ENCODE results near the gene OSBP.

OSBP gene

GRCh38 chr11:59601788-59602187 is 13.8 kb downstream of the OSBP start:
- no peak for DNase-seq

GRCh38 chr11:59600636-59601035 is 14.9 kb downstream of the OSBP start:
- no peak for DNase-seq

DNA sequence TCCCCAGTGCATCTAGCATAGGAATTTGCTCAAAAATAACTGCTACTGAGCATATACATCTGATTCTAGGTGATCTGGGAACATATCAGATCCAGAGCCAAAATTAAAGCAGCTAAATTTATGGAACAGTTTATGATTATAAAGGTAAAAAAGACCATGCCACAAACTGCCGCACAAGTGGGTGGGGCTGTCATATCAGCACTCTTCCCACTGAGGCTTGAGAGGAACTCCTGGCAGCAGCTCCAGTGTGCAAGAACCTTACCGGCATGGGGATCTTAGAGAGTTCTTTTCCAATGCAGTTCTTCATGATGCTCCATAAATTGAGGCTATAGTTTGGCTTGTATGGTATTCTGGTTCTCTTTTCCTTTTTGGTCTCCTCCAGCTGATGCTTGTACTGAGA is 15.3 kb downstream of the OSBP start:
- no peak for DNase-seq

- DNase-seq, result no peak
These were observed 16.6 kb downstream of the OSBP start for GRCh38 chr11:59598961-59599360.

DNA sequence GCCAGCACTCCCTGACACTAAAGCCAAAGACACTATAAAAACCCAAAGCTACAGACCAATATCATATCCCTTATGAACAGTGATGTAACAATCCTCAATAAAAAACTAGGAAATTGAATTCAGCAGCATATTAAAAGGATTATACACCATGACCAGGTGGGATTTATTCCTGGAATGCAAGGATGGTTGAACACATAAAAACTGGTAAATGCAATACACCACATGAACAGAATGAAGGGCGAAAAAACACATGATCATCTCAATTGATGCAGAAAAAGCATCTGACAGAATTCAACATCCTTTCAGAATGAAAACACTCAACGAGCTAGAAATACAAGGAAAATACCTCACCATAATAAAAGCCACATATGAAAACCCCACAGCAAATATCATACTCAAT is 31.3 kb downstream of the OSBP start:
- DNase-seq, result no peak

GRCh38 chr11:59582006-59582405 is 33.6 kb downstream of the OSBP start:
- DNase-seq, result no peak

DNA sequence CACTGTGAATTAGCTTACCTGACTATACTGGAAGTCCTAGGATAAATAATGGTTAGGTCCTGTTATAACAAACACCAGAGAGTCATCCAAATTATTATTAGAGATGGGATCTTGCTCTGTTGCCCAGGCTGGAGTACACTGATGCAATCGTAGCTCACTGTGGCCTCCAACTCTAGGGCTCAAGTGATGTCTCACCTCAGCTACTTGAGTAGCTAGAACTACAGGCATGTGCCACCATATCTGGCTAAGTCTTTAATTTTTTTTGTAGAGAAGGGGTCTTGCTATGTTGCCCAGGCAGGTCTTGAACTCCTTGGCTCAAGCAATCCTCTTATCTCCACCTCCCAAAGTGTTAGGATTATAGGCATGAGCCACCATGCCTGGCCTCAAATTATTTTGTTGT is 37.2 kb downstream of the OSBP start:
- DNase-seq, result no peak

DNA sequence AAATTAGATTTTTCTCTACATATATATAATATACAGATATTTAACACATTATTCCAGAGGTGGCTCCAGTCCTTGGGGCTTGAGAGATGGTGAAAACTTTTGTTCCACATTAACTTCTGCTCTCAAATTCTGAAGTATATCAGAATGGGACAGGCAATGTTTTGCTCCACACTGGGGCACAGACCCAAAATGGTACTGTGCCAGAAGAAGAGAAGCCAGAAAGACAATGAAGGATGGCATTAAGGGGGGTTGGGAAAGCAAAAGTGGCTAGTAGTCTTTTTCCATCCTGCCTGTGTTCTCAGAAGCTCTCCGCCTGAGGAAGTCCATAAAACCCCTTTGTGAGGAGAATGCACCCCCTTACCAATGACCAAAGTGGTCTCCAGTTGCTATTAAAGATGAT is 40.1 kb downstream of the OSBP start:
- no peak for DNase-seq

GRCh38 chr11:59574932-59575502 is 40.6 kb downstream of the OSBP start:
- DNase-seq, result no peak

GRCh38 chr11:59574467-59574866 is 41.1 kb downstream of the OSBP start:
- no peak for DNase-seq

GRCh38 chr11:59573216-59573615 is 42.4 kb downstream of the OSBP start:
- peak; percentile 40 for DNase-seq

DNA sequence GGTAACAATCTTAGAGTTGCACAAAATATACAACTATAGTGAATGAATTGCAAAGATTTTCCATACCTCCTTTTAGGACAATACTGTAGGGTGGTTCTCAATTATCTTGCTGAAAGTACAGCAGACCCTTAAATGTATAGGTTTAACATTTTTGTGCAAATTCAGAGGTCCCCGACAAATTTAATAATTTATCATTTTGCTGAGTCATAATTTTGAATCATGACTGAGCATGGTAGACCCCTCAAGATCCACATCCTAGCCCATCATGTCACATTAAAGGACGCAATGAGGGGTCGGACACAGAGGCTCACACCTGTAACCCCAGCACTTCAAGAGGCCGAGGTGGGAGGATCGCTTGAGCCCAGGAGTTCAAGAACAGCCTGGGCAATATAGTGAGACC is 43.5 kb downstream of the OSBP start:
- no peak for DNase-seq

GRCh38 chr11:59562292-59562691 is 53.3 kb downstream of the OSBP start:
- DNase-seq, result no peak

- DNase-seq, result peak; percentile 71
These were observed 54.7 kb downstream of the OSBP start for GRCh38 chr11:59560702-59561473.

DNA sequence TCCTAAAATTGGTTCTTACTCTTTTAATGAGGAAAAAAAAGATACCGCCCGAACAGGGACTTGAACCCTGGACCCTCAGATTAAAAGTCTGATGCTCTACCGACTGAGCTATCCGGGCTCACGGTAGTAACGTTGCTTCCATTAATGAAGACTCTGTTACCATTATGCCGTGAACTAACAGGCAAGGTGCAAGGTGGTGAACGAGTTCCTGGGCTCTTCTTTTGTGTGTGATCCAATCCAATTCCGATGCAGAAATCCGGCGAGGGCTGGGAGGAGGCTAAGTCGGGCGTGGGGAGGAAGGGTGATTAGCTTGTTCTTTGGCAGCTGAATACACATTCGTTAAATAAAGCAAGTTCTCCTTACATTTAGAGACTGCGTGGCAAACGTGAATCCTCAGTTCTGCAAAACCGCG is 55.3 kb downstream of the OSBP start:
- peak; percentile 66 for DNase-seq

DNA sequence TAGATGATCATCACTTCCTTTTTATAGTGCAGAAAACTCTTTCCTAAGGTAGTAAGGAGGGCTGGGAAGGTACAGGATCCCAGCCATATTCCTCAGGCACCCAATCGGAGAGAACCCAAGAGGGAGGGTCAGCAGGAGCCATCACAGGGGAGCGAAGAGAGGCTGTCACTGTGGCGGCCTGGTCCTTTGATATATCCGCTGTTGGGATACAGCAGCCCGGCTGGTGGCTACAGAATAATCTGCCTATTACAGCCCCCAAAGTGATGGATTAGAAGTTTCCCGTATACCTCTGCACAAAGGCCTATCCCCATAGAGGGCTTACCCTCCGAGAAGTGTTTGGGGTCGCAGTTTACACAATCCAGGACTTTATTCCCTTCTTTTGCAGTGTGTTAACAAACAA is 55.7 kb downstream of the OSBP start:
- no peak for DNase-seq

DNA sequence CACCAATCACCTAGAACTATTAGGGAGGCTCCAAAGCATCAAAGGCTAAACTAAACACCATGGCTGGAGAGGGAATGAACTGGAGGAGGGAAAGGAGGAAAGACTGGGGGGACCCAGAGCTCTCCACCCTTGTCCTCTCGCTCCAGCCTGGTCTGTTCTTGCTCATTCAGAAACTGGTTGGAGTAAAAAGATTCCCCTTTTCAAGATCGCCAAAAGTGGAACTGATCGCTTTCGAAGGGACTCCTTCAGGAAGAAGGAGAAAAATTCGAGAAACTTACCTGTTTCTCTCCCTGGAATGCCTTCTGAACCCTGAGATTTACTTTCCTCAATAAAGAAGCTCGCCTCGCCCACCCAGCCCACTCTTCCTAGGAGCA is 57.3 kb downstream of the OSBP start:
- peak; percentile 63 for DNase-seq

- no peak for DNase-seq
These were observed 58.6 kb downstream of the OSBP start for GRCh38 chr11:59556917-59557348.

DNA sequence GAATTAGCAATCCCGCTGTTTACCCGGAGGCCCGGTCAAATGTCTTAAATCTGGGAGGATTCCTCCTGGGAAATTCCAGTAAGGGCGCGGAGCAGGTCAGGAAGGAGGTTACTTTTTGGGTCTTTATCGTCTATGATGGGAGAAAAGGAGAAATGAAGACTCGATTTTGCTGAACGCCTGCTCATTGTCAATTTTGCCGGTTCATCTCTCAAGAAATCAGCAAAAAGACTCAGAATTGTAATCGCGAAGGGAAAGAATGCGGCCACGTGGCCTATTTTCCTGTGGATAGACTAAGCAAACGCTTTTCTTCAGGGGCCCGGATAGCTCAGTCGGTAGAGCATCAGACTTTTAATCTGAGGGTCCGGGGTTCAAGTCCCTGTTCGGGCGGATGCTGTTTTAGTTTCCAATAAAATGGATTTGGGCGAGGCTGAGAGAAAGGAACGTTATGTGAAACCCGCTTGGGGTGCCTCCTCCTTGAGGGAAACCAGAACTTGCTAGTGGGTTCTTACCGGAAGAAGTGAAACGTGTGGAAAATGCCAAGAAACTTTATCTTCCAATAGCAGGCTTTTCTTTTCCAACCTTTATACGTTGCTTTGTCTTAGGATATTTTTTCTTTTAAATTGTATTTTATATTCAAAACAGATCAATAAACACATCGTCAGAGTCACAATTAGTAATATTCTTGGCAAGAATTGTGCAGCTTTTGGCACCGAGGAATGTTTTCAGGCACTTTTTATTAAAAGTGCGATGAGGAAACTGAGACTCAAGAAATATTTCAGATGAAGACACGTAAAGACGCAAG is 59.3 kb downstream of the OSBP start:
- DNase-seq, result peak; percentile 86

- DNase-seq, result no peak
These were observed 59.9 kb downstream of the OSBP start for GRCh38 chr11:59555601-59556114.

- DNase-seq, result no peak
These were observed 62.3 kb downstream of the OSBP start for GRCh38 chr11:59553323-59553722.

DNA sequence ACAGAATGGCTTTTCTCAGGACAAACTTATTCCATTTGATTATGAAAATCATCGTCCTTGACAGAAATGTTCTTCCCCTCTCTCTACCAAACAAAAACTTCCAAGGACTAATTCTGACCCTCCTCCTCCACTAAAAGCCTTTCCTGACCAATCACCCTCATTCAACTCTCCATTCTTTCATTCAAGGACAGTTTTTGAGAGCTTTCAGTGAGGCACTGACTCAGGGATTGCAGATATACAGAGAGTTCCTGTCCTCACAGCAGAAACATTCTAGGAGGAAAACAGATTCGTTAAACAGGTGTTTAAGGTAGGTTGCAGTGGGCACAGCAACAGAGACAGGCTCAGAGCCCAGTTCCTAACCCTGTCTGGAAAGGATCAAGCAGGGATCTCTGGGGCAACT is 62.7 kb downstream of the OSBP start:
- no peak for DNase-seq

- DNase-seq, result peak; percentile 66
These were observed 63.7 kb downstream of the OSBP start for GRCh38 chr11:59551659-59552521.
